Stimulated activated CD4-positive, alpha-beta T cell treated with anti-CD3 and anti-CD28 coated beads, Interleukin-15, amount 100 ng/mL, for 24 hours (primary cell): Measurements from ENCODE around the gene NSUN6.

Experiments used
- DNase-seq: peaks from one replicate; pipeline ENCODE4 v3.0.0-alpha.2; 2020

The NSUN6 gene

GRCh38 chr10:18557960-18558359, 93.4 kb downstream of the NSUN6 start:
- no peak for DNase-seq

GRCh38 chr10:18556522-18557147, 94.8 kb downstream of the NSUN6 start:
- DNase-seq: no peak

DNA sequence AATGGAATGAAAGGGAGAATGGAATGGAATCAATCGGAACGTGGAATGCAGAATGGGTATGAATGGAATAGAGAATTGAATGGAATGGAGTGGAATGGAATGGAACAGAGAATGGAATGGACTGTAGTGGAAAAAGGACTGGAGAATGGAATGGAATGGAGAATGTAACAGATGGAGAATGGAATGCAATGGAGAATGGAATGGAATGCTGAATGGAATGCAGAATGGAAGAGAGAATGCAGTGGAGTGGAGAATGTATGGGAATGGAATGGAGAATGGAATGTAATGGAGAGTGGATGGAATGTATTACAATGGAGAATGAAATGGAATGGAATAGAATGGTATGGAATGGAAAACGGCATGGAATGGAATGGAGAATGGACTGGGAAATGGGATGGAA, 96.9 kb downstream of the NSUN6 start:
- no peak for DNase-seq

GRCh38 chr10:18551473-18551872, 99.9 kb downstream of the NSUN6 start:
- DNase-seq: no peak

- no peak for DNase-seq
Measured at GRCh38 chr10:18549105-18549504, 102.3 kb downstream of the NSUN6 start.

- no peak for DNase-seq
Measured at GRCh38 chr10:18545621-18546305, 105.6 kb downstream of the NSUN6 start.

DNA sequence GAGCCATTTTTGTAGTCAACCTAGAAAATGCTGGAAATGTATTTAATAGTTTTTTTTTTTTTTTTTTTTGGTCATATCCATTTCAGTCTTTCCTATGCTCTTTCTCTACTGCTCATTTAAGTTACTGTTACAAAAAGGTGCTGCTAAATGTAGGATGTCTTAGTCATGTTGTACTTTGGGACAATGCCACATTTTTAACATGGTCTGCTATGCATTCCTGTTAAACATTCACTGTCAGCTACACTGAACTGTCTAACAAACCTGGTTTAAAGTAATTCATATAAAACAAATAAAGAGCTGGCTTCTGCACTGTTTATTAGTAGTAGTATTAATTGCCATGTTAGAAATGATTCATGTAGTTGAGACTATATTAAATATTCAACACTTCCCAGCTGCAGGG, 108.6 kb downstream of the NSUN6 start:
- no peak for DNase-seq

DNA sequence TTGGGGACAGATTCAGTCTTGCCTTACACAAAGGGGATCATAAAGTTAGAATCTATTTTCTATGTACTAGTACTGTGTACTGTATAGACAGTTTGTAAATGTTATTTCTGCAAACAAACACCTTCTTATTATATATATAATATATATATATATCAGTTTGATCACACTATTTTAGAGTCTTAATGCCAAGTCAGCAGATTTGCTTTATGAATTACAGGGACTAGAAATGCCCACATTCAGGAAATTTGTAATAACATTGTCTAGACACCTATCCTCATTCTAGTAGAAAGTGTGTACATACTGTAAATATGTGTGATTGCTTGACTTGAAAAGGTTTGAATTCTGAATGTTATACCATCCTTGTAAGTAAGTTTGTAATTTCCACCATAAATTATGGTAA, 111.2 kb downstream of the NSUN6 start:
- DNase-seq: no peak

DNA sequence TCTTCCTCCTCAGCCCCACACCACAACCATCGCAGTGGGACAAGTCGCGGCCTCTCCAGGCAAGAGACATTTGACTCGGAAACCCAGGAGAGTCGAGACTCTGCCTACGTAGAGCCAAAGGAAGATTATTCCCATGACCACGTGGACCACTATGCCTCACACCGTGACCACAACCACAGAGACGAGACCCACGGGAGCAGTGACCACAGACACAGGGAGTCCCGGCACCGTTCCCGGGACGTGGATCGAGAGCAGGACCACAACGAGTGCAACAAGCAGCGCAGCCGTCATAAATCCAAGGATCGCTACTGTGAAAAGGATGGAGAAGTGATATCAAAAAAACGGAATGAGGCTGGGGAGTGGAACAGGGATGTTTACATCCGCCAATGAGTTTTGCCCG, 112.1 kb downstream of the NSUN6 start:
- DNase-seq: no peak

DNA sequence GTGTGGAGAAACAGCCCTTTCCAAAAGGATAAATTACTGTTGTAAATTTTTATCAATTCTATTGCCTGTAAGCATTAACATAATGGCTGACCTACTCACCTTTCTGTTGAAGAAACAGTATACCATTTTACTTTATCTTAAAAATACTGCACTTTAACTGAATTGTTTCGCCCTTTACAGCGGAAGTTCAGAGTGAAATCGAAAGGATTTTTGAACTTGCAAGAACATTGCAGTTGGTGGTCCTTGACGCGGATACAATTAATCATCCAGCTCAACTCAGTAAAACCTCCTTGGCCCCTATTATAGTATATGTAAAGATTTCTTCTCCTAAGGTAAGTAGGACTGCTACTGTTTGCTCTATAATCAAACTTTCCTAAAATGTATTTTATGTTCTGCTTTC, 117.5 kb downstream of the NSUN6 start:
- no peak for DNase-seq

GRCh38 chr10:18532881-18533535, 118.4 kb downstream of the NSUN6 start:
- no peak for DNase-seq

GRCh38 chr10:18528292-18528691, 123.1 kb downstream of the NSUN6 start:
- no peak for DNase-seq

DNA sequence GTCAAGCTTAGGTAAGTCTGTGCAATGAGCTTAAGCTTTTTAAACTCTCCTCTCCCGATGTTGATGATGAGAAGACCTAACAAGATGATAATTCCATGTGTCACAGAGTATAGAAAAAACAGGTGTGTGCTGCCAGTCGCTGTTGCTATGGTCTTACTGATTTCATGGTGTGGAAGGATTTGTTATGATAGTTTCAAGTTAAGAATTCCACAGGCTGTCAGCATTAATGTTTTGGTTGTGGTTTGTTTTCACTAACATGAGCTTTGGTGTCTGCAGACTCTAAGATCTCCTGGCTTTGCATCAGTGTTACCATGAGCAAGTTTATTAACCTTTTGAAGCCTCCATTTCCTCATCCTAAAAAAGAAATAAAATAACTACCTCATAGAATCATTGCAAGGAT, 123.7 kb downstream of the NSUN6 start:
- no peak for DNase-seq

- no peak for DNase-seq
Measured at GRCh38 chr10:18523858-18524257, 127.5 kb downstream of the NSUN6 start.

- DNase-seq: no peak
Measured at GRCh38 chr10:18523025-18523424, 128.4 kb downstream of the NSUN6 start.

- DNase-seq: no peak
Measured at GRCh38 chr10:18516851-18517250, 134.5 kb downstream of the NSUN6 start.

GRCh38 chr10:18514537-18514936, 136.8 kb downstream of the NSUN6 start:
- no peak for DNase-seq

- no peak for DNase-seq
Measured at GRCh38 chr10:18508587-18508986, 142.8 kb downstream of the NSUN6 start.

- DNase-seq: no peak
Measured at GRCh38 chr10:18505456-18506118, 145.8 kb downstream of the NSUN6 start.

DNA sequence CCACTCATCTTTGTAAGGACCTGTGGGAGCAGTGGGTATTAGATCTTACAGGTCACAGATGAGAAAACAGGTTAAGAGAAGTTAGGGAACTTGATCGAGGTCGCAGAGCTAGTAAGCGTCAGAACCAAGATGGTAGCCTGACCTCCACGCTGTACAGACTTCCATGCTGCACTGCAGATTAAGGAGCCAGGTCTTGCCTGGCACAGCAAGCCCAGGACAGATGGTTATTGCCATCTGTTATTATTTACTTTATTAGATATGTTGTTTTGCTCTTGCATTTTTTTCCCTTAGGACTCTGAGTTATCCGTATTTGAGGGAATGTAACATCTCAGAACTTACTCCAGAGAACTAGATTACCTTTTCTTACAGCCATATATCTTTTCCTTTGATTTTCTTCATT, 147.2 kb downstream of the NSUN6 start:
- no peak for DNase-seq

DNA sequence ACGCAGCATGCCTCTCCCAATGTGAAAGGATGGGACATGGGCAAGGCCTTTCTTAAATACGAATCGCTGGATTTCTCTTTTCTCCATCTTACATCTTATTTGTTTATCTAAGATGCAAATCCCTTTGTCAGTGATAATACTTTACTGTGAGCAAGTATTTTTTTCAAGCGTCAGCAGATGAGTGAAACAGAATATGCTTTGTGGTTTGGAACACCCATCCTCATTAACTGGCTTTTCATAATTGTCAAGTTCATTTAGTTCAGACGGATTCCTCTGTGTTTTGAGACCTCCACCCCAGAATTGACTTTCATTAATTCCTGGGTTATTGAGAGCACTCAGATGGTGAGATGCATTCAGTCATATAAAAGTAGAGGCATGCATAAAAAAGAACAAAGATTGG, 149.8 kb downstream of the NSUN6 start:
- DNase-seq: no peak

DNA sequence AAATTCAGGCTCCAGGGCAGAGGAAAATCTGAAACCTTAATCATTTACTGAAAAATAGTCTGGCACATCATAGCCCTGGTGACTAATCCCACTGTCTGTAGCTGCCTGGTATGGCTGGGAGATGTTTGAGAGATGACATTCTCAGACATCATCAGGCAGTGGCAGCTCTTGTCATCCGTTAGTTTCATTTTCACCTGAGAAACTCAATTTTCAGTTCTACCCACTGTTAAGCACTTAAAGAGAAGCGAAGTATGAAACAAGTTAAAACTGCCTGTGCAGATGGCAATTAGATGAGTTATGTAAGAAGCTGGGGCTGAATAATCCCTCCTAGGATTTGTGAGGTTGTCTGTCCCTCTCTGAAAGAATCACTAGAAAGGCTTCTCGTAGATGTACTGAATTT, 150.2 kb downstream of the NSUN6 start:
- peak; percentile 5 for DNase-seq

DNA sequence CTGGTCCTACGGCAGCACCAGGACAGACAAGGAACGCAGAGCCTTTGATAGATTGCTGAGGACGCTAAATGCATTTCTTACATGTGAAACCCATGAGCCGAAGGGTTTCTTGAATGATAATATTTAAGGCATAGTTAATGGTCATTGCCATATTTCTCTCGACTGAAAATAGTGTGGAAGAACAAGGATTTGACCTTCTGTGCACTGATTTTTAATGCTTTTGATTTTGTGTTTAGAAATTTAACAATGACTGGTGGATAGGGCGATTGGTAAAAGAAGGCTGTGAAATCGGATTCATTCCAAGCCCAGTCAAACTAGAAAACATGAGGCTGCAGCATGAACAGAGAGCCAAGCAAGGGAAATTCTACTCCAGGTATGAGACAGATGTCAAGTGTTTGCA, 150.8 kb downstream of the NSUN6 start:
- no peak for DNase-seq

DNA sequence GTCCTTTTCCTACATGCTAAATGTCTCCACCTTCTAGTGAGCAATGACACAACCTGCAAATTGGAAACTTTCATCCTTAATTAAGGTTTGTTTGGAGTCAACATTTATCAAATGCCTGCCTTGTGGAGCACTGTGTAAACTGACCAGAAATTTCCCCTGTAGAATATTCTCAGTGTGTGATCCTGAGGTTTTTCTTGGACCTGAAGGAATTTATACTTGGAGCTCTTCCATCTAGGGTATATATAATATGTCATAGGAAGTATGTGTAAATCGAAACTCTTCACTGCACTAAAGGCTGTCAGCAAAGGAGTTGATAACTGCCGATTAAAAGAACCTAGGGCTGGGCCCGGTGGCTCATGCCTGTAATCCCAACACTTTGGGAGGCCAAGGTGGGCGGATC, 152.4 kb downstream of the NSUN6 start:
- DNase-seq: no peak
